ENCODE measurements around the gene MAB21L2.

MAB21L2 gene

GRCh38 chr4:150600812-150601445 is 19.0 kb downstream of the MAB21L2 start:
- in situ Hi-C loops (cut with MboI; ENCODE audit: low sequenced_read_pairs) = no loop called here

GRCh38 chr4:150609131-150609530 is 27.2 kb downstream of the MAB21L2 start:
- in situ Hi-C loops (cut with MboI; ENCODE audit: low sequenced_read_pairs) = no loop called here

GRCh38 chr4:150619042-150619441 is 37.1 kb downstream of the MAB21L2 start:
- in situ Hi-C loops (cut with MboI; ENCODE audit: low sequenced_read_pairs) = no loop called here

GRCh38 chr4:150624055-150624454 is 42.1 kb downstream of the MAB21L2 start:
- in situ Hi-C loops (cut with MboI; ENCODE audit: low sequenced_read_pairs) = no loop called here

GRCh38 chr4:150625033-150625432 is 43.1 kb downstream of the MAB21L2 start:
- in situ Hi-C loops (cut with MboI; ENCODE audit: low sequenced_read_pairs) = no loop called here

- in situ Hi-C loops (cut with MboI; ENCODE audit: low sequenced_read_pairs) = no loop called here
Observed at GRCh38 chr4:150628073-150628472, 46.1 kb downstream of the MAB21L2 start.

GRCh38 chr4:150632639-150633038 is 50.7 kb downstream of the MAB21L2 start:
- in situ Hi-C loops (cut with MboI; ENCODE audit: low sequenced_read_pairs) = no loop called here

All from HL-60/S4 treated with phorbol 12-myristate 13-acetate at 8.2 ng/mL for 4 days and 3 days (cell line).